Keratinocyte (primary cell): ENCODE data around the gene SERTAD2. TPM values are rescaled to one million over a fixed set of nuclear protein-coding genes. Genes with fewer than 3 reads are reported as not detected.

Experiments used
- DNase-seq: peaks from one replicate; pipeline ENCODE4 v3.0.0-alpha.2; 2011; ENCODE audit warnings: low read depth, missing footprints, low spot score
- FAIRE-seq: peaks from 2 replicates; lab custom pipeline; 2011; peaks lifted over from hg19 to GRCh38; lab: Jason Lieb, UNC
- H2AFZ ChIP-seq: 2 replicates; pipeline ENCODE4 v1.6.0; 2012; ENCODE audit warnings: low read length, control low read depth, inconsistent platforms; ENCODE audit not compliant: control insufficient read depth
- H3K27ac ChIP-seq: 2 replicates; pipeline ENCODE4 v1.5.1; 2011; ENCODE audit warnings: low read length; ENCODE audit not compliant: control insufficient read depth, insufficient read depth
- H3K27me3 ChIP-seq: 3 replicates; pipeline ENCODE4 v1.6.0; 2011; ENCODE audit warnings: low read length; ENCODE audit not compliant: control insufficient read depth, insufficient read depth; ENCODE audit errors: extremely low read depth
- H3K36me3 ChIP-seq, 2 experiments: 2 replicates in 1 of 2; 3 replicates in 1 of 2; pipeline ENCODE4 v1.5.1; 2011; ENCODE audit warnings: low read length in 2 of 2, mild to moderate bottlenecking in 1 of 2; ENCODE audit not compliant: control insufficient read depth in 2 of 2, insufficient read depth in 2 of 2; ENCODE audit errors: extremely low read depth in 1 of 2
- H3K4me1 ChIP-seq: 3 replicates; pipeline ENCODE4 v1.5.1; 2011; ENCODE audit warnings: low read length; ENCODE audit not compliant: control insufficient read depth, insufficient read depth; ENCODE audit errors: extremely low read depth
- H3K4me2 ChIP-seq: 3 replicates; pipeline ENCODE4 v1.6.0; 2011; ENCODE audit warnings: low read depth, low read length; ENCODE audit not compliant: control insufficient read depth, insufficient read depth; ENCODE audit errors: extremely low read depth
- H3K4me3 ChIP-seq, 3 experiments: fragments of 200-600 bp in 1 of 3; sonication (generic) in 1 of 3; 2 replicates in 2 of 3; 3 replicates in 1 of 3; pipeline ENCODE4 v1.5.1; 2011 to 2016; ENCODE audit warnings: low read length in 3 of 3, mild to moderate bottlenecking in 3 of 3, control low read depth in 2 of 3, inconsistent platforms in 1 of 3, low read depth in 1 of 3, mixed read lengths in 1 of 3, mixed run types in 1 of 3, moderate library complexity in 1 of 3; ENCODE audit not compliant: control insufficient read depth in 2 of 3, insufficient read depth in 2 of 3; ENCODE audit errors: extremely low read depth in 1 of 3
- H3K79me2 ChIP-seq: 2 replicates; pipeline ENCODE4 v1.6.0; 2012; ENCODE audit warnings: low read length; ENCODE audit not compliant: control insufficient read depth, insufficient read depth
- H3K9ac ChIP-seq: 3 replicates; pipeline ENCODE4 v1.6.0; 2011; ENCODE audit warnings: low read length; ENCODE audit not compliant: control insufficient read depth, insufficient read depth; ENCODE audit errors: extremely low read depth
- H3K9me1 ChIP-seq: 3 replicates; pipeline ENCODE4 v1.6.0; 2011; ENCODE audit warnings: low read length; ENCODE audit not compliant: control insufficient read depth, insufficient read depth; ENCODE audit errors: extremely low read depth
- H3K9me3 ChIP-seq: 2 replicates; pipeline ENCODE4 v1.5.1; 2012; ENCODE audit warnings: low read depth, low read length; ENCODE audit not compliant: control insufficient read depth
- H4K20me1 ChIP-seq: 3 replicates; pipeline ENCODE4 v1.6.0; 2011; ENCODE audit warnings: low read length; ENCODE audit not compliant: control insufficient read depth, insufficient read depth; ENCODE audit errors: extremely low read depth
- CTCF ChIP-seq, 3 experiments: IDR thresholded peaks in 1 of 3; conservative IDR thresholded peaks in 1 of 3; optimal IDR thresholded peaks in 1 of 3; 2 replicates in 2 of 3; 3 replicates in 1 of 3; pipeline versions ENCODE3 to v1.5.1; 2011; ENCODE audit warnings: low read length in 3 of 3, mild to moderate bottlenecking in 3 of 3, moderate library complexity in 2 of 3, control low read depth in 1 of 3, inconsistent platforms in 1 of 3; ENCODE audit not compliant: insufficient read depth in 2 of 3; ENCODE audit errors: extremely low read depth in 1 of 3
- EZH2 ChIP-seq: IDR thresholded peaks from one replicate; pipeline ENCODE4 v1.6.1; 2012; ENCODE audit warnings: inconsistent platforms, mild to moderate bottlenecking, low read length, moderate library complexity
- dilution Hi-C: fragments of 300-500 bp; cut with MboI; formaldehyde crosslinking; loops from one replicate; pipeline ENCODE4 v1.7.0; 2020; ENCODE audit warnings: low sequenced_read_pairs; ENCODE audit not compliant: extremely low pct_ligation_motif_present
- polyA plus RNA-seq, 5 experiments: library from polyadenylated mRNA; depleted of rRNA in 3 of 5; stranded (reverse) in 3 of 5; stranded (forward) in 1 of 5; unstranded in 1 of 5; fragments of >200 nt; gene quantifications; 1 replicate in 1 of 5; 2 replicates in 3 of 5; 3 replicates in 1 of 5; pipeline versions ENCODE4 v1.2.1 to v1.2.3, GENCODE V29; 2011 to 2012; ENCODE audit warnings: missing spikeins in 2 of 5, low read depth in 1 of 5, low replicate concordance in 1 of 5

SERTAD2 gene
- polyA plus RNA-seq, 1 donor (not counting 4 experiments of a cell fraction or from before 2014, with no cell fraction given): 13.1 TPM

- no peaks in the 10 kb centered on the region for H4K20me1 ChIP-seq
- H3K9me1 ChIP-seq: no peaks in the 10 kb centered on the region
- H3K79me2 ChIP-seq: no peaks in the 10 kb centered on the region
- H3K4me2 ChIP-seq: no peak overlapping the region
- H3K4me3 ChIP-seq: no peak overlapping the region
- H2AFZ ChIP-seq: no peak overlapping the region
- H3K27ac ChIP-seq: no peak overlapping the region
- no peak overlapping the region for H3K9ac ChIP-seq
- DNase-seq: no peak
- FAIRE-seq: no peak
- TF ChIP-seq EZH2: no peak
- no peak for TF ChIP-seq CTCF (optimal IDR thresholded peaks at IDR 0.05 in 1 of 3, IDR thresholded peaks at IDR 0.05 in 1 of 3, conservative IDR thresholded peaks at IDR 0.05 in 1 of 3; ENCODE audit: extremely low read depth in 1 of 3, insufficient read depth in 2 of 3, low read length in 3 of 3)
- dilution Hi-C loops: no loop called here
- peaks cover 4 to 7% of the 10 kb centered on the region in 2 experiments for H3K36me3 ChIP-seq
- no peaks in the 10 kb centered on the region for H3K9me3 ChIP-seq
- H3K4me1 ChIP-seq: peaks cover 14% of the 10 kb centered on the region
- H3K27me3 ChIP-seq: no peaks in the 10 kb centered on the region
Measured at GRCh38 chr2:64626146-64626809, 27.4 kb downstream of the SERTAD2 start.

DNA sequence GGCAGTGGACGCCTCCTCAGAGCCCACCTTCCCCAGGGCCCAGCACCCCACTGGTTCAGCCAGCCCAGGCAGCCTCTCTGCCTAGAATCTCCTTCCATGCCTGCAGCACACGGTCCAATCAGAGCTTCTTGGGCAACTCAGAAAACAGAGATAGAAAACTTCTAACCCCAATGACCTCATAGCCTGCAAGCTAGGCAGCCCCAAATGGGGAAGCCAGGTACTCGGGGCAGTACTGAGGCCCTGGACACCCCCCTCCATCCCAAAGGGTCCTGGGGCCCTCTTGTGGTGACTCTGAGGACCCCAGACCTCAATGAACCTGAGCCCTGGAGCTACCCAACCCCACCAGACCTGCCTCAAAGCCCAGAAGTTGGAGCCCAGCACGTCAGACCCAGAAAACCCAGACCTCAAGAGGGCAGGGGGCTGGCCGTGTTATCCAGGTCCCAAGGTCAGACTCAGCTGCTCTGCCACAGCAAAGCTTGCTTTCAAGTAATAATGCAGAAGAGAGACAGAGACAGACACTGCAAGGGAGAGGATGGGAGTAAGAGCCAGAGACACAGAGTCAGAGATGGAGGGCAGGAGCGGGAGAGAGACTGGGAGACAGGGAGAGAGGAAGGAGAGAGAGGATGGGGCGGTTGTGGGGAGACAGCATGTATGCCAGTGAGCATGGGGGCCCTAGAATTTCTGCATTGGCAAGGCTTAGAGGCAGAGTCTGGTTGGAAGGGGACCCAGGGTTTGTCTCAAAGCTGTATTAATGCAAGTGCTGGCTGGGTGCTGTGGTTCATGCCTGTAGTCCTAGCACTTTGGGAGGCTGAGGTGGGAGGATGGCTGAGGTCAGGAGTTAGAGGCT lies 28.2 kb downstream of the SERTAD2 start:
- peaks cover 14% of the 10 kb centered on the region for H3K4me1 ChIP-seq
- dilution Hi-C loops: no loop called here
- no peak for TF ChIP-seq EZH2
- TF ChIP-seq CTCF (optimal IDR thresholded peaks at IDR 0.05 in 1 of 3, IDR thresholded peaks at IDR 0.05 in 1 of 3, conservative IDR thresholded peaks at IDR 0.05 in 1 of 3; ENCODE audit: extremely low read depth in 1 of 3, insufficient read depth in 2 of 3, low read length in 3 of 3): peak in 1 of 3 experiments; percentile 4
- H3K9me1 ChIP-seq: no peaks in the 10 kb centered on the region
- no peak overlapping the region for H3K27ac ChIP-seq
- H4K20me1 ChIP-seq: no peaks in the 10 kb centered on the region
- no peaks in the 10 kb centered on the region for H3K9me3 ChIP-seq
- no peak overlapping the region for H3K4me2 ChIP-seq
- no peak overlapping the region for H3K9ac ChIP-seq
- H2AFZ ChIP-seq: no peak overlapping the region
- no peaks in the 10 kb centered on the region for H3K36me3 ChIP-seq
- H3K4me3 ChIP-seq: no peak overlapping the region
- DNase-seq: no peak
- no peaks in the 10 kb centered on the region for H3K79me2 ChIP-seq
- H3K27me3 ChIP-seq: no peaks in the 10 kb centered on the region
- FAIRE-seq: no peak
